Astrocyte (in vitro differentiated cells and primary cell): ENCODE results near the gene BIRC7. TPM values are rescaled to one million over a fixed set of nuclear protein-coding genes. Genes with fewer than 3 reads are reported as not detected.

Experiments used
- DNase-seq: peaks from one replicate; pipeline ENCODE4 v3.0.0-alpha.2; 2010; ENCODE audit warnings: low read depth
- FAIRE-seq: peaks from 2 replicates; lab custom pipeline; 2011; peaks lifted over from hg19 to GRCh38; lab: Jason Lieb, UNC
- H2AFZ ChIP-seq: 2 replicates; pipeline ENCODE4 v1.6.0; 2012; ENCODE audit warnings: low read depth, low read length, inconsistent platforms
- H3K27ac ChIP-seq: 2 replicates; pipeline ENCODE4 v1.5.1; 2011; ENCODE audit warnings: low read depth, low read length, inconsistent platforms
- H3K27me3 ChIP-seq: 2 replicates; pipeline ENCODE4 v1.6.0; 2011; ENCODE audit warnings: low read length, inconsistent platforms; ENCODE audit not compliant: insufficient read depth
- H3K36me3 ChIP-seq: 2 replicates; pipeline ENCODE4 v1.5.1; 2011; ENCODE audit warnings: low read length, inconsistent platforms; ENCODE audit not compliant: insufficient read depth
- H3K4me1 ChIP-seq: 2 replicates; pipeline ENCODE4 v1.5.1; 2011; ENCODE audit warnings: low read length, inconsistent platforms; ENCODE audit not compliant: insufficient read depth
- H3K4me2 ChIP-seq: 2 replicates; pipeline ENCODE4 v1.6.0; 2012; ENCODE audit warnings: low read length, inconsistent platforms
- H3K4me3 ChIP-seq: 2 replicates; pipeline ENCODE4 v1.5.1; 2011; ENCODE audit warnings: low read depth, mild to moderate bottlenecking, low read length, inconsistent platforms; ENCODE audit not compliant: insufficient read depth
- H3K79me2 ChIP-seq: 2 replicates; pipeline ENCODE4 v1.6.0; 2012; ENCODE audit warnings: mild to moderate bottlenecking, low read length, inconsistent platforms; ENCODE audit not compliant: insufficient read depth
- H3K9ac ChIP-seq: 2 replicates; pipeline ENCODE4 v1.6.0; 2012; ENCODE audit warnings: mild to moderate bottlenecking, low read length, inconsistent platforms
- H3K9me3 ChIP-seq: 2 replicates; pipeline ENCODE4 v1.5.1; 2012; ENCODE audit warnings: low read depth, mild to moderate bottlenecking, low read length, inconsistent platforms; ENCODE audit not compliant: insufficient read depth
- H4K20me1 ChIP-seq: 2 replicates; pipeline ENCODE4 v1.6.0; 2012; ENCODE audit warnings: low read length, inconsistent platforms; ENCODE audit not compliant: insufficient read depth
- H3K27ac Mint-ChIP-seq: one replicate; pipeline ENCODE4 v1.8.0; 2021; ENCODE audit warnings: mild to moderate bottlenecking, mixed read lengths; ENCODE audit not compliant: unreplicated experiment
- H3K27me3 Mint-ChIP-seq: one replicate; pipeline ENCODE4 v1.8.0; 2021; ENCODE audit warnings: low read depth, mixed read lengths; ENCODE audit not compliant: unreplicated experiment
- H3K36me3 Mint-ChIP-seq: one replicate; pipeline ENCODE4 v1.8.0; 2021; ENCODE audit warnings: low read depth, mixed read lengths; ENCODE audit not compliant: unreplicated experiment
- H3K4me1 Mint-ChIP-seq: one replicate; pipeline ENCODE4 v1.8.0; 2021; ENCODE audit warnings: low read depth, mixed read lengths; ENCODE audit not compliant: unreplicated experiment
- H3K4me3 Mint-ChIP-seq: one replicate; pipeline ENCODE4 v1.8.0; 2021; ENCODE audit warnings: mild to moderate bottlenecking, moderate library complexity, mixed read lengths; ENCODE audit not compliant: unreplicated experiment
- H3K9me3 Mint-ChIP-seq: one replicate; pipeline ENCODE4 v1.8.0; 2021; ENCODE audit warnings: mild to moderate bottlenecking, mixed read lengths; ENCODE audit not compliant: unreplicated experiment
- CTCF ChIP-seq: IDR thresholded peaks from 2 replicates; pipeline ENCODE4 v1.5.1; 2011; ENCODE audit warnings: low read depth, mild to moderate bottlenecking, inconsistent platforms, low read length, moderate library complexity; ENCODE audit not compliant: insufficient read depth
- EZH2 ChIP-seq: IDR thresholded peaks from 2 replicates; pipeline ENCODE4 v1.6.1; 2012; ENCODE audit warnings: mild to moderate bottlenecking, low read length, inconsistent platforms; ENCODE audit not compliant: insufficient read depth
- total RNA-seq: library from RNA; stranded (reverse); gene quantifications from 2 replicates; pipeline ENCODE4 v1.2.1, GENCODE V29; 2021

The BIRC7 gene
- total RNA-seq, 1 donor from 2014 or later, result 3.3 TPM

GRCh38 chr20:63246490-63247288 lies 11.0 kb downstream of the BIRC7 start:
- peaks cover 5% of the 10 kb centered on the region for H3K27me3 Mint-ChIP-seq
- no peaks in the 10 kb centered on the region for H3K79me2 ChIP-seq
- no peaks in the 10 kb centered on the region for H3K36me3 ChIP-seq
- peaks cover 11% of the 10 kb centered on the region for H3K4me1 Mint-ChIP-seq
- FAIRE-seq, result no peak
- no peaks in the 10 kb centered on the region for H3K4me1 ChIP-seq
- no peak overlapping the region for H3K4me3 ChIP-seq
- no peaks in the 10 kb centered on the region for H3K9me3 ChIP-seq
- no peaks in the 10 kb centered on the region for H4K20me1 ChIP-seq
- H3K9me3 Mint-ChIP-seq, result peaks cover 1% of the 10 kb centered on the region
- no peak overlapping the region for H3K4me2 ChIP-seq
- no peak overlapping the region for H3K4me3 Mint-ChIP-seq
- no peak overlapping the region for H2AFZ ChIP-seq
- no peak overlapping the region for H3K9ac ChIP-seq
- no peak for DNase-seq
- no peaks in the 10 kb centered on the region for H3K27me3 ChIP-seq
- TF ChIP-seq CTCF, result no peak
- TF ChIP-seq EZH2, result no peak
- H3K27ac ChIP-seq, result no peak overlapping the region
- H3K27ac Mint-ChIP-seq, result no peak overlapping the region
- peaks cover 17% of the 10 kb centered on the region for H3K36me3 Mint-ChIP-seq

GRCh38 chr20:63247671-63248228 lies 12.0 kb downstream of the BIRC7 start:
- H3K36me3 ChIP-seq, result no peaks in the 10 kb centered on the region
- no peaks in the 10 kb centered on the region for H4K20me1 ChIP-seq
- H3K9ac ChIP-seq, result no peak overlapping the region
- H3K4me3 Mint-ChIP-seq, result no peak overlapping the region
- H3K27ac ChIP-seq, result no peak overlapping the region
- H3K9me3 Mint-ChIP-seq, result peaks cover 1% of the 10 kb centered on the region
- no peaks in the 10 kb centered on the region for H3K79me2 ChIP-seq
- no peaks in the 10 kb centered on the region for H3K9me3 ChIP-seq
- FAIRE-seq (no peak), DNase-seq (no peak)
- peaks cover 6% of the 10 kb centered on the region for H3K27me3 Mint-ChIP-seq
- H3K27ac Mint-ChIP-seq, result no peak overlapping the region
- H3K4me1 ChIP-seq, result no peaks in the 10 kb centered on the region
- H3K4me1 Mint-ChIP-seq, result peaks cover 16% of the 10 kb centered on the region
- TF ChIP-seq EZH2, result no peak
- TF ChIP-seq CTCF, result no peak
- H2AFZ ChIP-seq, result no peak overlapping the region
- no peak overlapping the region for H3K4me2 ChIP-seq
- peaks cover 13% of the 10 kb centered on the region for H3K36me3 Mint-ChIP-seq
- no peak overlapping the region for H3K4me3 ChIP-seq
- peaks cover 3% of the 10 kb centered on the region for H3K27me3 ChIP-seq
